ENCODE measurements around the gene GOLPH3L. TPM values are rescaled to one million over a fixed set of nuclear protein-coding genes. Genes with fewer than 3 reads are reported as not detected.
"Not testable (repeated sequence)": the region's sequence is repeated elsewhere in the genome, so short reads cannot be mapped to it uniquely, and the experiment has no call there.

GOLPH3L gene
- total RNA-seq, 1 donor from 2014 or later: 14.5 TPM

- peaks cover 7% of the 10 kb centered on the region for H3K4me1 Mint-ChIP-seq (ENCODE audit: low read depth, unreplicated experiment)
- H3K36me3 Mint-ChIP-seq (ENCODE audit: unreplicated experiment): no peaks in the 10 kb centered on the region
- H3K27me3 Mint-ChIP-seq (ENCODE audit: unreplicated experiment): peaks cover 2% of the 10 kb centered on the region
- no peak overlapping the region for H3K27ac Mint-ChIP-seq (ENCODE audit: unreplicated experiment)
- no peak overlapping the region for H3K4me3 Mint-ChIP-seq (ENCODE audit: unreplicated experiment)
- no peak for DNase-seq
- TF ChIP-seq, protein P1, sequence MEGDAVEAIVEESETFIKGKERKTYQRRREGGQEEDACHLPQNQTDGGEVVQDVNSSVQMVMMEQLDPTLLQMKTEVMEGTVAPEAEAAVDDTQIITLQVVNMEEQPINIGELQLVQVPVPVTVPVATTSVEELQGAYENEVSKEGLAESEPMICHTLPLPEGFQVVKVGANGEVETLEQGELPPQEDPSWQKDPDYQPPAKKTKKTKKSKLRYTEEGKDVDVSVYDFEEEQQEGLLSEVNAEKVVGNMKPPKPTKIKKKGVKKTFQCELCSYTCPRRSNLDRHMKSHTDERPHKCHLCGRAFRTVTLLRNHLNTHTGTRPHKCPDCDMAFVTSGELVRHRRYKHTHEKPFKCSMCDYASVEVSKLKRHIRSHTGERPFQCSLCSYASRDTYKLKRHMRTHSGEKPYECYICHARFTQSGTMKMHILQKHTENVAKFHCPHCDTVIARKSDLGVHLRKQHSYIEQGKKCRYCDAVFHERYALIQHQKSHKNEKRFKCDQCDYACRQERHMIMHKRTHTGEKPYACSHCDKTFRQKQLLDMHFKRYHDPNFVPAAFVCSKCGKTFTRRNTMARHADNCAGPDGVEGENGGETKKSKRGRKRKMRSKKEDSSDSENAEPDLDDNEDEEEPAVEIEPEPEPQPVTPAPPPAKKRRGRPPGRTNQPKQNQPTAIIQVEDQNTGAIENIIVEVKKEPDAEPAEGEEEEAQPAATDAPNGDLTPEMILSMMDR (IDR thresholded peaks at IDR 0.05; ENCODE audit: partially characterized antibody, unreplicated experiment): no peak
- H3K9me3 Mint-ChIP-seq (ENCODE audit: unreplicated experiment): no peaks in the 10 kb centered on the region
Measured at GRCh38 chr1:150601540-150601939, 95.4 kb downstream of the GOLPH3L start.

- not testable (repeated sequence) for H3K4me3 Mint-ChIP-seq (ENCODE audit: unreplicated experiment); H3K9me3 Mint-ChIP-seq (ENCODE audit: unreplicated experiment); H3K36me3 Mint-ChIP-seq (ENCODE audit: unreplicated experiment); H3K27ac Mint-ChIP-seq (ENCODE audit: unreplicated experiment); H3K27me3 Mint-ChIP-seq (ENCODE audit: unreplicated experiment); DNase-seq; H3K4me1 Mint-ChIP-seq (ENCODE audit: low read depth, unreplicated experiment)
Measured at GRCh38 chr1:150598346-150598745, 98.6 kb downstream of the GOLPH3L start.

- Mint-ChIP-seq H3K27ac (ENCODE audit: unreplicated experiment) (no peak overlapping the region), H3K4me3 (ENCODE audit: unreplicated experiment) (no peak overlapping the region), H3K9me3 (ENCODE audit: unreplicated experiment) (peaks cover 4% of the 10 kb centered on the region), H3K36me3 (ENCODE audit: unreplicated experiment) (peaks cover 10% of the 10 kb centered on the region), H3K27me3 (ENCODE audit: unreplicated experiment) (peaks cover 4% of the 10 kb centered on the region), H3K4me1 (ENCODE audit: low read depth, unreplicated experiment) (no peaks in the 10 kb centered on the region)
- no peak for DNase-seq
- TF ChIP-seq, protein P1 (IDR thresholded peaks at IDR 0.05; ENCODE audit: partially characterized antibody, unreplicated experiment): no peak
Measured at GRCh38 chr1:150596976-150597375, 100.0 kb downstream of the GOLPH3L start.

Other genes with a start within 250 kb of the GOLPH3L start
- gene TARS2, start 209.7 kb downstream of the GOLPH3L start, total RNA-seq (ENCODE audit: unreplicated experiment): 38.7 TPM
- 2.8 TPM for gene ECM1, start 189.0 kb downstream of the GOLPH3L start, total RNA-seq (ENCODE audit: unreplicated experiment)
- not detected for gene FALEC, start 181.4 kb downstream of the GOLPH3L start, total RNA-seq (ENCODE audit: unreplicated experiment)
- 0.25 TPM for gene ADAMTSL4, start 147.7 kb downstream of the GOLPH3L start, total RNA-seq (ENCODE audit: unreplicated experiment)
- gene MCL1, start 117.5 kb downstream of the GOLPH3L start, total RNA-seq (ENCODE audit: unreplicated experiment): 154 TPM
- 122 TPM for gene ENSA, start 67.5 kb downstream of the GOLPH3L start, total RNA-seq (ENCODE audit: unreplicated experiment)
- not detected for gene HORMAD1, start 23.7 kb upstream of the GOLPH3L start, total RNA-seq (ENCODE audit: unreplicated experiment)
- 0.81 TPM for gene CTSS, start 68.6 kb upstream of the GOLPH3L start, total RNA-seq (ENCODE audit: unreplicated experiment)
- 8.8 TPM for gene CTSK, start 111.1 kb upstream of the GOLPH3L start, total RNA-seq (ENCODE audit: unreplicated experiment)
- gene ARNT, start 179.4 kb upstream of the GOLPH3L start, total RNA-seq (ENCODE audit: unreplicated experiment): 39.1 TPM
- not detected for gene CTXND2, start 190.0 kb upstream of the GOLPH3L start, total RNA-seq (ENCODE audit: unreplicated experiment)
- 57.0 TPM for gene SETDB1, start 229.2 kb upstream of the GOLPH3L start, total RNA-seq (ENCODE audit: unreplicated experiment)

Measured in glutamatergic neuron (in vitro differentiated cells).